DMS53 treated with DMSO at 0.1 percent for 48 hours (cell line): ENCODE data around the gene GRIK1.
"Not testable (repeated sequence)": the region's sequence is repeated elsewhere in the genome, so short reads cannot be mapped to it uniquely, and the experiment has no call there.

Experiments used
- DNase-seq: peaks from one replicate; lab custom pipeline; 2025; ENCODE audit not compliant: unreplicated experiment; lab: John Stamatoyannopoulos, UW

Gene GRIK1

DNA sequence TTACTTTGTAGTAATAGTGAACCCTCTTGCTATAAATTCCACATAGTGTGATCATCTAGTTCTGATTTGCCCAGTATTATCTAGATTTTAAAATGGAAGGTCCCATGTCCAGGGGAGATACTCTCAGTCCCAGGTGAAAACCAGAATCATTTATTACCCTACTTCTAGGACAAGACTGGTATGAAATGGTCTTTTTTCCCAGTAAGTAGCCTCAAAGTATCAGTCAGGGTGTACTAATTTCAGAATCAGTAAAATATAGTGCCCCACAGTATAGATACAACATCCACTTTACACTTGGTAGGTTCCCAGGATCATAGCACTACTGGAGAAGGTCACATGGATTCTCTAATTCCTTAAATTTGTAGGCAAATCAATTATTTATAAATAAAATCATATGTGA is 318.3 kb downstream of the GRIK1 start:
- no peak for DNase-seq

DNA sequence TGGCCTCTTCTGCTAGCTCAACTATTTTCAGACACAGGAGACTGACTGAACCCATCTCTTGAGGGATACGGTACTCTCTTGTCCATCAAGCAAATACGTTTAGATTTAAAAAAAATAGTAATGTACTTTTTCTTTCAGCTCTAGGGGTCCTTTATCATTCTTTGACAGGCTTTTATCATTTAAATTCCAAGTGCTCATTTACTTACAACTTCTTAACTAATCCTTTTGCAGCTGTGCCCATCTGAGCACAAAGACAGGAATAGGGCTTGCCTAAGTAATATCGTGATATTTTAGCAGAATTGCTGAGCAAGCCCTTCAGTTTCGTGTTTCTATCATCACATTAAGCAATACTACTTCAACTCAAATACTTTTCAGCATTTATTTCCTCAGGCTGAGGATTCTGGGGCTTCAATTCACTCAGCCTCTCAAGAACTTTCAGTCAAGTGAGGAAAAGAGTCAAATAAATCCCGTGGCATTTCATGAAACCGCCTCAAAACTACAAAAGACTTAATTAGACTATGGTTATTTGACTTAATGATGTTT is 323.5 kb downstream of the GRIK1 start:
- no peak for DNase-seq

DNA sequence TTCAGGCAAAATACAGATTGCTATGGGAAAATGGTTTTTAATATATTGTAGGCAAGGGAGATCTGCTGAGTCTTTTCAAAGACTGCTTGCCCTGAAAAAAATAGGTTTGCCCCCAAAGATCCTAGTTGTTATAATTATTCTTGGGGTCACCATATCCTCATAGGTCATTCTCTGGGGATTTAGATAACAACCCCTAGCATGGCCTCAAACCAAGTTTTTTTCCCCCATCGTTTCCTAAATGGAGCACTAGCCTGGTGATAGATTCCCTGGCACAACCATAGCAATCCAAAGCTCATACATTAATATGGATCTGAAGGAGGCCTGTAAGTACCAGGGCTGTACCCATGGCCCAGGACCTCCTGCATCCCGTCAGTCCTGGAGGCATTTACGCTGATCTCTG is 325.9 kb downstream of the GRIK1 start:
- no peak for DNase-seq

DNA sequence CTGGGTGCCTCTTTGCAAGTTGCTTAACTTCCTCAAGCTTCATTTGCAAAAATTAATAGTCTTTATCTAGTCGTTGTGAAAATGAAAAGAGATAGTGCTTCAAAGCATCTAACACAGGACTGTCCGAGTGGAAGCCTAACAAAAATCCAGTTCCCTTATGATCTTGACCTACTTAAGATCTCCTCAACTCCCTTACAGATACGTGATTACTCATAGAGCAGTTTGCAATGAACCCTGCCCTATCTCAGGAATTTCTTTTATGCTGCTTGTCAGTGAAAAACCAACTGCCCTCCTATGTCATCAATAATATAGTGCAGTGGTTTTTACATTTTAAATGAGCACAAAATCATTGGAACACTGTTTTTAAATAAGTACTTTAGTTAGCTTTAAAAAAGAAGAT is 326.8 kb downstream of the GRIK1 start:
- no peak for DNase-seq

DNA sequence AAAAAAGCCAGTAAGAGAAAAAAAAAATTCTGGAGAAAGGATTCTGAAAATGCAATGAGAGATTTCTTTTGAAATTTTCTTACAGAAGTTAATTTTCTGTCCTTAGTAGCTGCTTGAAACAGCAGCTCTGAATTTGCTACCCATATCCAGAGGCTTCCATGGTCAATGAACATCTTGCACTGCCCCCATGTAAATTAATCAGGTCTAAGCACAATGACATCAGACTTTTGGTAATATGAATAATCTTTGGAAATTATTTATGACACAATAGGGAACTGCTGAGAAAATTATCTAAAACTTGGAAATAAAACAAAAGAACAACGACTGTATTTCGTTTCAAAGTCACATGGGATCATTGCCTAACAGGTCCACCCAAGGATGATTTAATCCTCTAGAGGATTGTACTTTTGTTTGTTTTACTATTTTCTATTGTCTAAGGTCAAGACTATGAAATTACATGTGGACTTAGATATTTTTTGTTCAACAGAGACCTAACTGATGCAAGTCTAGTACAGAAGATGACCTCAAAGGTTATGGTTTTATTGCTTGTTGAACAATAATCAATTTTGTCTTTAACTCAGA is 328.9 kb downstream of the GRIK1 start:
- DNase-seq: no peak

DNA sequence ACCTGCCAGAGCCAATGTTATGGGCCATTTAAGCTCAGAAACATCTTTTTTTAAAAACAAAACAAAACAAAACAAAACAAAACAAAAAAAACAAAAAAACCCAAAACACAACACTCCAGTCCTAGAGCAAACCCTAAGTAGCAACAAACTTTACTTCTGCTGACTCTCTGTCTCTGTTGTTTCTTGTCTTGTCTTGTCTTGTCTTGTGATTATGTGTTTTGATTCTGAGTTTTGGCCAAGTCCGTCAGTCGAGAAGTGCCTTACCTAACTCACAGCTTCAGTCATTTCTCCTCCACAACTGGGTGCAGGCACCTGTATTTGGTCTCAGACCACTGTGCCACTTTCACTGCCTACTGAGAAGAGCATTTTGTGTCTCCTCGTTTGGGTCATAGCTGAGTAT is 333.2 kb downstream of the GRIK1 start:
- no peak for DNase-seq

DNA sequence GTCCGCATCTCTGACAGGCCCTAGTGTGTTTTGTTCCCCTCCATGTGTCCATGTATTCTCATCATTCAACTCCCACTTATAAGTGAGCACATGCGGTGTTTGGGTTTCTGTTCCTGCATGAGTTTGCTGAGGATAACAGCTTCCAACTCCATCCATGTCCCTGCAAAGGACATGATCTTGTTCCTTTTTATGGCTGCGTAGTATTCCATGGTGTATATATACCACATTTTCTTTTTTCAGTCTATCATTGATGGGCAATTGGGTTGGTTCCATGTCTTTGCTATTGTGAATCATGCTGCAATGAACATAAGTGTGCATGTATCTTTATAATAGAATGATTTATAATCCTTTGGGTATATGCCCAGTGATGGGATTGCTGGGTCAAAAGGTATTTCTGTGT is 334.6 kb downstream of the GRIK1 start:
- not testable (repeated sequence) for DNase-seq

DNA sequence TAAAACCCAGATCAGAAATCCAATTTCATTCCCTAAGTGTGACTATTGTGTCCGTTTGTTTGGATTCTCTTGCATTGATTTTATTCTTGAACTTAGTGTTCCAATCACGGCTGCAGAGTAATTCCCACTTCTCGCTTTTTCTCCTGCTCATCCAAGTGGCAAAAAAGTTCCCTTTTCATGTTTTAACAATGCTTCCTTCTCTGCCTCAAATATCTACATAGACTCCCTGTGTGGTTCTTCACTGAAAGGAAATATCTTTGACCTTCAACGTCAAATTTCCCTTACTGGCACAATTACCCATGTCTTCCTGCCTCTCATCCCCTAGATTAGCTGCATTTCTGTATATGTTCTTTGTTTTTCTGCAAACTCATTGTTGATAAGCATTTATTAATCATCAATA is 335.7 kb downstream of the GRIK1 start:
- no peak for DNase-seq

DNA sequence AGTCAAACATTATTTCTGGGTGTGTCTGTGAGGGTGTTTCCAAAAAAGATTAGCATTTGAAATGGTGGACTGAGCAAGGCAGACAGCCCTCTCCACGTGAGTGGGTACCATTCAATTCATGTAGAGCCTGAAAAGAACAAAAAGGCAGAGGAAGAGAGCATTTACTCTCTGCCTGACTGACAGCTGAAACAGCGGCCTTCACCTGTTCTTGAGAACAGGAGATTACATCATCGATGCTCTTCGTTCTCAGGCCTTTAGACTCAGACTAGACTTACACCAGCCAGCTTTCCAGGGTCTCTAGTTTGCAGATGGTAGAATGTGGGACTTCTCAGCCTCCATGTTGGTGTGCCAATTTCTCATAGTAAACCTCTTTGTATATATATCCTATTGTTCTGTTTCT is 338.7 kb downstream of the GRIK1 start:
- no peak for DNase-seq

DNA sequence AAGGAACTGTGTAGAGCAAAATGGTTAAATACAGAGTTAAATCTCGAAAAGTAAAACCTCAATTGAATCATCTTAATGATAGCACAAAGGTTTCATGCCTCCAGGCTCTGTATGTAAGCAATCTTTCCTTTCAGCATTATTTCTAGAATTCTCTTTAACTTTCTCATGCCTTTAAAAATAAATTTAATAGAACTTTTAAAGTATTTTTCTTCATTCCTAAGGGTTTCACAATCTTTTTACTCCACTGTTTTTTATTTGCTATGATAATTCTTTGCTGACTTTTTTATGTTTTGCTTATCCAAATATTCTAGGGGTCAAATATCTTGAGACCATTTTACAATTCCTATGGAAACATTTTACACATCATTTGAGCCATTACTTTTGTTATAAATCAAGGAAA is 353.1 kb downstream of the GRIK1 start:
- no peak for DNase-seq

DNA sequence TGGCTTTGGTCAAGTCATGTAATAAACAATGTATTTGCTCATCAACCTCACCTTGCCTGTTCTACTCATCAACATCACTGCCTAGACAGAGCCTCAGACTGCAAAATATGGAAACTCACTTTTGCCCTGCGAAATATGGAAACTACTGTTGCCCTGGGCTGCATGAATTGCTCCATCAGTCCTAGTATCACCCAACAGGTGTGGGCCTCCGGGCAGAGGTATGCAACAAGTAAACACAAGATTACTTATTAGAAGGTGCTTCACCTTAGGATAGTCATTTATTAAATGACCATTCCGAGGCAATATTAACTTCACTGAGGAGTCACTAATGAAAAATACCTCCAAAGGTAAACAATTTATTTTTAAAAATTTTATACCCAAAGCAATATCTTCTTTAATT is 354.3 kb downstream of the GRIK1 start:
- DNase-seq: no peak

DNA sequence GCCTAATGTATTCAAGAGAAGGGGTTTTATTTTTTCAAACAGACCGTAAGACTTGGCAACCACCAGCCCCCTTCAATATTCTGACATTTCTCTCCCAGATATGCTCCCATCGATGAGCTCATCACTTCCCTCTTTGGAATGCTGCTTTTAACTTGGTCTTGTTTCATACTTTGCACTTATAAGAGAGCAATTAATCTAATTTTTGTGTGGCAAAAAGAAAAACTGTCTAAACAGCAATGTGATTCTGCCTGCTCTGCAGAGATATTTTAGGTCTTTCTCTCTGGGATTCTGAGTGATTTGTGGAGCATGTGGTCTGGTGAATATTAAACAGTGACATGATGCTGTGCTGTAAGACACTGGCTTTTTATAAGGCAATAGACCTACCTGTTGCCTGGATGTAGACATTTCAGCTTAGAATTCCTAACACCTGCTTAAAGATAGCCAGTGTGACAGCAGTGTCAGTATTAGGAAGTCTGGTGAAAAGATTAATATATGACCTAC is 356.3 kb downstream of the GRIK1 start:
- DNase-seq: no peak

DNA sequence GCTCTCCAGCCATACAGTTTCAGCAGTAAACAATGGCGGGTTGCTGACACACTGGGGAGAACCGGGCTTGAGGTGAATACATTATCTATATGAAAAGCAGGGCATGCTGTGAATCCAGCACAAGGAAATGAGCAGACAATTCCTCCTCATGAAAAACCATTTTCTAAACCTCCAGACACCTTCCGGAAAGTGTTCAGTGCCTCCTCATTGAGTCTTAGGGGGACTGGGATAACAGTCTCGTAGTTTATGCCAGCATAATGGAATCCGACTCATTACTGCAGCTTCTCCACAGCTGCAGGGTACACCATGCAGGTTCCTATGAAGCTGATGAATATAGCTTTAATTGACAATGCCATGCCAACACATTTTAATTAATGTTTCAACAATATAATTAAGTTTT is 356.9 kb downstream of the GRIK1 start:
- DNase-seq: no peak

DNA sequence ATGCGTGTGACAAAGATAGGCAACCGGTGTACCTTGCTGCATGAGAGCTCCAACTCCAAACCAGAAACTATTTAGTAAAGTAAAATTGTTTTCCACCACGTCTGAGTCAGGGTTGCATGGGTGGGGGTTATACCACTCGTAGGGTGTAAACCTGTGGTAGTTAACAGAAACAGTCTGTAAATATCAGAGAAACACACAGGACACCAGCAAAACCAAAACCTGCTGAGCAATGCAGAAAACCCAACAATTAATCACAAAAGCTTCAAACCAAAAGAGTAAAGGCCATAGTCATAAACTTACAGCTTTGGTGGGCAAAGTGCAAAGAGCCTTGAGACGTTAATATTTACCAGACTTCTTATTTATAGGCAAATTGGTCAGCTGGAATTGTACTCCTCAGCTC is 358.4 kb downstream of the GRIK1 start:
- no peak for DNase-seq

DNA sequence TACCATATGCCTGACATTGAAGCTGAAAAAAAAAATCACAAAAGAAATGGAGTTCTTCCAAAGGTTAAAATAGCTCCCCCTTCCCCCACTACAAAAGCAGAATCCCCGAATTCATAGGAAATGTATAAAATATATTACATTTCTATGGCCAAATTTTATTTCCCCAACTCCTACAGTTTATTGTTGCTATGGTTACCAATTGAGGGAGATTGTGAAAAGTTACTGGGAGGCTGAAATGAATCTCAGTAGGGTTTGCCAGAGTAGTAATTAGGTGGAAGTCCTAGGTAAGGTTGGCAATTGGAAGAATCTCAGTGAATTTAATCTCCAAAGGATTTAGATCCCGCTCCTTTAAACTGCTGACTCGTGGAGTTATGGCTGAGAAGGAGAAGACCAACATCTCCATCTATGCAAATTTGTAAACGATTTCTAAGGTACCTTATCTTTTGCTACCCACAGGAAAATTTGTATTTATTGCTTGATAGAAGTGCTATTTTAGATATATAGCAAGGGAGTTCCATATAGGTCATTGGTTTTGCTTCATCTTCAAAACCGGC is 359.0 kb downstream of the GRIK1 start:
- DNase-seq: no peak

DNA sequence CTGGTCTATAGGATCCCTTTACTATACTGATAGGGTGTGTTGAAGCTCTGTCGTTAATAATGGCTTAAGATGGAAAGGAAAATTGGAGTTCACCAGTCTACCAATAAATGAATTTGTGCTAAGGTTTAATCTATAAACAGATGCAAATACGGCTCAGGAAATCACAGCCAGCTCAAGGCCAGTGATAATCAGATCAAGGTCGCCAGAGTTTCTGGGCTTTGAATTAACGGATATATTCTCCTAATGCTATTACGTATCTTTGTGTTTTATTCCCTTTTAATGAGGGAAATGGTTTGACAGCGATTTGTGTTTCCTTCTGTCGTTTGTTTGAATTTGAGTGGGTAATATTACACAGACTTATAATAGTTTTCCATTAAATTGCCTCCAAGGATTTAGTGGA is 361.5 kb downstream of the GRIK1 start:
- no peak for DNase-seq

DNA sequence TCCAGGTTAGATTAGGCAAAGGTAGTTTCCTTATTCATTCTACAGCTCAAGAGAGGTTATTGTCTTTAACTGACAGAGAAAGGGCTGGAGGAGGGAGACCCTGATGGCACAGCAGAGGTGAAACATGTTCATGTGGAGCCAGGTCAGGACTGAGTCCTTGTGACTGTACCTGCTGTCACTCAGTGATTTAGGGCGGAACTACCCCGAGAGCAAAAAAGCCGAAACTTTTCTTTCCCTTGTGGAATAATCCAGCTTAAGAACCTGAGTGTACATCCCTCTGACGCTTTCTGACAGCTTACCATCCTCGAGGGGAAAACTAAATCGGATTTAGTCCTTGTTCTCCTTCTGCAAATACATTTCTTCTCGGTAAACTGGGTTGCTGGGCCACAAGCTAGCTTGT is 367.8 kb downstream of the GRIK1 start:
- no peak for DNase-seq

DNA sequence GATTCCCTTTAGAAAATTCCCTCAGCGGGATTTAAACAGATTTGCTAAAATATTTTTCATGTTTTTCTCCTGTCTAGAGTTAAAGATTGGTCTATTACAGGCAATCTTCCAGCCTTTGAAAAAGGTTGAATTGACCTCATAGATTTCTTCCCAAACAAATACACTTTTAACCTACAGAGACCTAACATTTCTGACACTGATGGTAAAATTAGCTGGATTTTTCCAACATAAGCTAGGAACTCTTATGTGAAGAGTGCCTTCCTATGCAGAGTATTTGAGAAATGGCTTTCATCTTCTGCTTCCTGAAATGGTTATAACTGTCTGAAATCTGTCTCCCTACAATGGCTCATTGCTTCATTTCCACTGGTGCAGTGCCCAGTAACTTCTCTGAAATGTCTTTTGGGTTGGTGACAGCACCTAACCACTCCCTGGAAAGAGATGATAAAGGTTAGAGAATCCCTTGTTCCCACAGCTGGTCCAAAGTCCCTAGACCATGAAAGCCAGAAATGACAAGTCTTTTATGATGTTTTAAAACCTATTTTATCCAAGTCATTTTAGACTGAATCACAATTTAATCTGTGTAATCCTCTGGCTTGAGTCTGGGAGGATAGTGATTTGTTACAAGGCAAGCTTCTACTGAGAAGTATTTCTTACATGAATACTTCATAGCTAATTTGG is 371.6 kb downstream of the GRIK1 start:
- DNase-seq: no peak

DNA sequence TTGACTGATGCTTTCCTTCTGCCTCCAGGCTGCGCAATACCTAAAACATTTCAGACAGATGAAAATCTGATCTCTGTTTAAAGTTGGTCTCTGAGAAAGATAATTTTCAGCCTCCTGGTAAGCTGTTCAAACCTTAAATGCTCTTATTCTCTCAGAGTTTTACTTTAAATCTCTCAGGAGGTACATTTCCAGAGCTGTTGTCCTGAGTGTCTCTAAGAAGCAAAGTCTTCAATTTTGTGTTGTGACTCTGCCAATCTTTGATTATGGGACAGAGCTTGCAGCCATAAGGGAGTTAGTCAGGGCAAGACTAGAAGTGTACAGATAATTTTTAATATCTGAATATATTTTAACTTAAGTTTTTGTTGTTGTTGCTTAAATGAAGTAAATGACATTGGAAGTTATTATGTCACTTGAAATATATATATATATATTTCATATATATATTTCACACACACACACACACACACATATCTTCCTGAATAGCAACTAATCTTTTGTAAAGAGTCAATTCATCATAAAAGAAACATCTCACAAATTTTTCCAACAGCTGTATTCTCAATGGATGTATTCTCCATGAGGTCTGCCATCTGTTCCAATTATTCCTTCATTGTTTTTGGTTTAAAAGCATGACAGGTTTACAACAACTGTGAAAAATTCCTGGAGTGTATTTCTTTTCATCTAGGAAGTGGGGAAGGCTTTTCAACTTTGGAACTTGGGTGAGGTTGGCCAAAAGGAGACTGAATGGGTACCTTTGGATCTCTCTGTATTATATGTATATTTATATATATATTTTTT is 381.7 kb downstream of the GRIK1 start:
- DNase-seq: no peak

DNA sequence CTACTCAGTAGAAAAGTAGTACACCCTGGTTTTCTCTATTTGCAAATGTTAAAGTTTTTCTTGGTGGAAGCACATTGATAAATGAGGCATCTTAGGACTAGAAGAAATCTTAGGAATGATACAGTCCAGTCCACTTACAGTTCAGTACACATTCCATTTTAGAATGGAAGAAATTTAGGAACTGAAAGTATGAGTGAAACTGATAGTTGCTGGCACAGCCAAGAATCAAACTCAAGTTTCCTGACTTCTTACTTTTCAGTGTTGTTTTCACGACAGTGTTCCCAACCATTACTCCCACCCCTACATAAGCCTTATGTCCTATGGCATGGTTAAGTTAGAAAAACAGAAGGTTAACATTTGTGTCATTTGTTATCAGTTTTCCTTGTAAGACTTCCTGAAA is 382.6 kb downstream of the GRIK1 start:
- DNase-seq: no peak

DNA sequence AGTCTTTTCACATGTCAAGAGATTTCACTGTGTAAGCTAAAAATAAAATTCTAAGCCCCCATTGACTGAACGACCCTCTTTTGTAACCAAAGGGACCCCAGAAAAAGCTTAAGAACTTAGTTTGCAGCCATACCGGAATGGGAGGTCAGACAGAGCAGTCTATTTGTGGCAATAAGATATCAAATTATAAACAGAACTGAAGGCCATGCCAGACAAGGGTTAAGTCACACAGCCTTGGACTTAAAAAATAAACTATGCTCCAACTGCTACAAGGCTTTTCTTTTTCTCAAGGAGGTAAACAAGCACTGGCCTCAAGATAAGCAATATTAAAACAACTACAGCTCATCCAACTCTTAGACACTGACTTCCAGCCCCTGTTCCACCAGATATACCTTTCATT is 384.2 kb downstream of the GRIK1 start:
- DNase-seq: no peak

DNA sequence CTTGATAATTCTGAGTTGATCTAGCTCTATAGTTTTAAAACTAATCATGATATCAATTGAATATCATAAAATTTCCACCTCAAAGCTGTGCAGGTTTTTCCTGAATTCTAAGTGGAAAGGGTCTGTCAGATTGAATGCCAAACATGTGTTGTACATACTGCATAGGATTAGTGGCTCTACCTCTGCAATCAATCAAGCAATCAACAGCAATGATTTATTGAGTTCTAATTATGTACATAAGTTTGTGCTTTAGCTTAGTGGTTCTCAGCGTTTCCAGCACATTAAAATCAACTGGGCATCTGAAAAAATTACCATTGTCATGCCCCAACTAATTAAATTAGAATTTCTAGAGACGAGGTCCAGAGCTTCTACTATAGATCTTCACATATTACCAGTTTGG is 389.6 kb downstream of the GRIK1 start:
- no peak for DNase-seq
